MCF 10A (cell line): ENCODE results near the gene RGP1. TPM values are rescaled to one million over a fixed set of nuclear protein-coding genes. Genes with fewer than 3 reads are reported as not detected.

Experiments
- BruUV-seq: library from RNA; stranded (reverse); fragments of 400-500 nt; replicated peaks from 2 replicates; lab custom pipeline; 2021; lab: Mats Ljungman, UMichigan
- CTCF ChIA-PET: fragments of 300-600 bp; sonication (Branson Sonifier 250); formaldehyde crosslinking; extraction: SDS; loops from one replicate; lab custom pipeline; 2021; ENCODE audit warnings: antibody characterized with exemption, inconsistent platforms; lab: Yijun Ruan, JAX
- POLR2A ChIA-PET: fragments of 300-600, 350-650 bp; sonication (Branson Sonifier 250); formaldehyde crosslinking; extraction: SDS; loops from one replicate; lab custom pipeline; 2020; ENCODE audit warnings: antibody characterized with exemption, inconsistent platforms; lab: Yijun Ruan, JAX
- DNase-seq: peaks from one replicate; pipeline ENCODE4 v3.0.0-alpha.2; 2018; ENCODE audit not compliant: unreplicated experiment
- H3K27ac Mint-ChIP-seq: one replicate; pipeline ENCODE4 v1.8.0; 2022; ENCODE audit warnings: mild to moderate bottlenecking, low read depth, mixed read lengths; ENCODE audit not compliant: unreplicated experiment
- H3K27me3 Mint-ChIP-seq: one replicate; pipeline ENCODE4 v1.8.0; 2022; ENCODE audit warnings: mixed read lengths; ENCODE audit not compliant: insufficient read depth, unreplicated experiment
- H3K36me3 Mint-ChIP-seq: one replicate; pipeline ENCODE4 v1.8.0; 2022; ENCODE audit warnings: mild to moderate bottlenecking, moderate library complexity, mixed read lengths; ENCODE audit not compliant: insufficient read depth, unreplicated experiment
- H3K4me1 Mint-ChIP-seq: one replicate; pipeline ENCODE4 v1.8.0; 2022; ENCODE audit warnings: mixed read lengths; ENCODE audit not compliant: insufficient read depth, unreplicated experiment
- H3K4me3 Mint-ChIP-seq: one replicate; pipeline ENCODE4 v1.8.0; 2022; ENCODE audit warnings: mild to moderate bottlenecking, moderate library complexity, mixed read lengths; ENCODE audit not compliant: unreplicated experiment
- H3K9me3 Mint-ChIP-seq: one replicate; pipeline ENCODE4 v1.8.0; 2022; ENCODE audit warnings: mixed read lengths; ENCODE audit not compliant: unreplicated experiment
- intact Hi-C: fragments of 100-400 bp; cut with micrococcal nuclease; formaldehyde crosslinking; loops from 2 replicates; pipeline ENCODE4 v1.14.1; 2022
- total RNA-seq: library from RNA; stranded (reverse); gene quantifications from 2 replicates; pipeline ENCODE4 v1.2.3, GENCODE V29; 2022
- TF ChIP-seq, protein P1 (sequence below): fragments of 200-600 bp; IDR thresholded peaks from one replicate; pipeline ENCODE4 v1.8.0; 2022; ENCODE audit warnings: antibody characterized with exemption, mild to moderate bottlenecking; ENCODE audit not compliant: unreplicated experiment

Gene RGP1
- total RNA-seq, 1 experiment from 2014 or later, result 35.8 TPM

GRCh38 chr9:35754264-35754663 is 5.2 kb downstream of the RGP1 start, which contains the start of gene MSMP:
TSS of gene MSMP (minus strand) at chr9:35754276. CDS start at chr9:35754129, 147 bp downstream.
- no TSS peak for BruUV-seq
- Mint-ChIP-seq H3K4me3 (no peak within 1 kb of the TSS), H3K27me3 (no peaks in the 10 kb centered on the region), H3K36me3 (peaks cover 32% of the 10 kb centered on the region), H3K9me3 (no peaks in the 10 kb centered on the region), H3K4me1 (peaks cover 22% of the 10 kb centered on the region), H3K27ac (no peak within 1 kb of the TSS)
- intact Hi-C loops, result no loop called here
- TF ChIP-seq, protein P1, sequence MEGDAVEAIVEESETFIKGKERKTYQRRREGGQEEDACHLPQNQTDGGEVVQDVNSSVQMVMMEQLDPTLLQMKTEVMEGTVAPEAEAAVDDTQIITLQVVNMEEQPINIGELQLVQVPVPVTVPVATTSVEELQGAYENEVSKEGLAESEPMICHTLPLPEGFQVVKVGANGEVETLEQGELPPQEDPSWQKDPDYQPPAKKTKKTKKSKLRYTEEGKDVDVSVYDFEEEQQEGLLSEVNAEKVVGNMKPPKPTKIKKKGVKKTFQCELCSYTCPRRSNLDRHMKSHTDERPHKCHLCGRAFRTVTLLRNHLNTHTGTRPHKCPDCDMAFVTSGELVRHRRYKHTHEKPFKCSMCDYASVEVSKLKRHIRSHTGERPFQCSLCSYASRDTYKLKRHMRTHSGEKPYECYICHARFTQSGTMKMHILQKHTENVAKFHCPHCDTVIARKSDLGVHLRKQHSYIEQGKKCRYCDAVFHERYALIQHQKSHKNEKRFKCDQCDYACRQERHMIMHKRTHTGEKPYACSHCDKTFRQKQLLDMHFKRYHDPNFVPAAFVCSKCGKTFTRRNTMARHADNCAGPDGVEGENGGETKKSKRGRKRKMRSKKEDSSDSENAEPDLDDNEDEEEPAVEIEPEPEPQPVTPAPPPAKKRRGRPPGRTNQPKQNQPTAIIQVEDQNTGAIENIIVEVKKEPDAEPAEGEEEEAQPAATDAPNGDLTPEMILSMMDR, result no peak
- CTCF ChIA-PET, result interaction anchor here (1.0 kb wide), 1 partner anchor 21 kb away, joined by 4 read pairs; no protein-coding TSS in a partner anchor
- POLR2A ChIA-PET, result interaction anchor here (0.6 to 1.1 kb wide), 2 partner anchors 10 to 96 kb away, joined by 3 read pairs; partner anchors contain the start of genes CCDC107 and RMRP
- no peak for DNase-seq

GRCh38 chr9:35755071-35755470 is 6.0 kb downstream of the RGP1 start:
- peaks cover 32% of the 10 kb centered on the region for H3K36me3 Mint-ChIP-seq
- peaks cover 19% of the 10 kb centered on the region for H3K4me1 Mint-ChIP-seq
- CTCF ChIA-PET, result interaction anchor here (0.6 to 2.3 kb wide), 6 partner anchors 11 to 865 kb away, joined by 3 to 10 read pairs (median 3); partner anchors contain the start of gene SPAG8
- BruUV-seq, result no TSS peak
- POLR2A ChIA-PET, result interaction anchor here (0.6 to 1.1 kb wide), 2 partner anchors 9 to 97 kb away, joined by 3 read pairs; partner anchors contain the start of genes CCDC107 and RMRP
- H3K9me3 Mint-ChIP-seq, result no peaks in the 10 kb centered on the region
- no peak overlapping the region for H3K27ac Mint-ChIP-seq
- H3K4me3 Mint-ChIP-seq, result no peak overlapping the region
- TF ChIP-seq, protein P1, result no peak
- DNase-seq, result no peak
- intact Hi-C loops, result no loop called here
- H3K27me3 Mint-ChIP-seq, result no peaks in the 10 kb centered on the region

- TF ChIP-seq, protein P1, result peak; percentile 61
- Mint-ChIP-seq H3K36me3 (peaks cover 30% of the 10 kb centered on the region), H3K27ac (peak overlapping the region; percentile 98), H3K4me1 (peaks cover 20% of the 10 kb centered on the region), H3K9me3 (no peaks in the 10 kb centered on the region), H3K4me3 (peak overlapping the region; percentile 97), H3K27me3 (no peaks in the 10 kb centered on the region)
- intact Hi-C loops, result loop anchor here (2.0 kb wide), 1 partner anchor 24 kb away; the partner anchor contains the start of genes CREB3 and TLN1
- CTCF ChIA-PET, result interaction anchor here (0.6 to 2.8 kb wide), 15 partner anchors 9 to 673 kb away, joined by 3 to 17 read pairs (median 4); no protein-coding TSS in a partner anchor
- no TSS peak for BruUV-seq
- DNase-seq, result peak; percentile 70
- POLR2A ChIA-PET, result interaction anchor here (0.6 to 2.5 kb wide), 8 partner anchors 9 to 1051 kb away, joined by 3 to 15 read pairs (median 4); partner anchors contain the start of genes CREB3, GBA2, HINT2 and RGP1
Observed at GRCh38 chr9:35756275-35757225, 7.5 kb downstream of the RGP1 start.
